ENCODE measurements around the gene TMX2.
"Not testable (repeated sequence)": the region's sequence is repeated elsewhere in the genome, so short reads cannot be mapped to it uniquely, and the experiment has no call there.

Gene TMX2, protein sequence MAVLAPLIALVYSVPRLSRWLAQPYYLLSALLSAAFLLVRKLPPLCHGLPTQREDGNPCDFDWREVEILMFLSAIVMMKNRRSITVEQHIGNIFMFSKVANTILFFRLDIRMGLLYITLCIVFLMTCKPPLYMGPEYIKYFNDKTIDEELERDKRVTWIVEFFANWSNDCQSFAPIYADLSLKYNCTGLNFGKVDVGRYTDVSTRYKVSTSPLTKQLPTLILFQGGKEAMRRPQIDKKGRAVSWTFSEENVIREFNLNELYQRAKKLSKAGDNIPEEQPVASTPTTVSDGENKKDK

DNA sequence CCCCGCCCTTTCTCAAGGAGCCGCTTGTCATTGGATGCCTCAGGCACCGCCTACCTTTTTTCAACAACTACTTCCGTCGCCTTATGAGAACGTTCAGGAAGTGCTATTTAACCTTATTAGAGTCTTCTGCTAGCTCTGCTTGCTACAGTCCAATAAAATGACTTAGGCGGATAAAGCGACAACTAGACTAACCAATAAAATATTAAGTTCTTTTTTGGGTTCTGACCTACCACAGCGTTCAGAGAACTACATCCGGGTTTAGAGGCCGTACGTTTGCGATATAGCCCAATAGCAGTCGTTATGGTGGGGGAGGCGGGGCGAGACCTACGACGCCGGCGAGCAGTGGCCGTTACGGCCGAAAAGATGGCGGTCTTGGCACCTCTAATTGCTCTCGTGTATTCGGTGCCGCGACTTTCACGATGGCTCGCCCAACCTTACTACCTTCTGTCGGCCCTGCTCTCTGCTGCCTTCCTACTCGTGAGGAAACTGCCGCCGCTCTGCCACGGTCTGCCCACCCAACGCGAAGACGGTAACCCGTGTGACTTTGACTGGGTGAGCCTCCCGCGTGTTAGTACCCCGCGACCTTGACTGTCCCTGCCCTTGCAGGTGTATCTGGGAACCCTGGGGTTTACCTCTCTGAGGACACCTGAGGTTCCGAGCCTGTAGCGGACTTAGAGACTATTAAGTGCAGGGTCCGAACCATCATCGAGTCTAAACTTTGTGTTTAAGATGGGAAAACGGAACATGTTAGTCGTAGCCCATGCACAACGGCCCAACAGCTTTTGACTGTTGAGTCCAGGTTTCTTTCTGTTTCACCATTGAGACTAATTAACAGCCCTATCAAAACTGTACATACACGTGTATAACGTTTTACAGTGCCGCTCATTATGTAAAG is at the start of gene TMX2:
TSS of gene TMX2 (plus strand) at position 338 of the 895 bp plus-strand sequence. CDS start at position 364, 26 bp downstream.
- DNase-seq: peak; percentile 95 to 99 (median 98)

DNA sequence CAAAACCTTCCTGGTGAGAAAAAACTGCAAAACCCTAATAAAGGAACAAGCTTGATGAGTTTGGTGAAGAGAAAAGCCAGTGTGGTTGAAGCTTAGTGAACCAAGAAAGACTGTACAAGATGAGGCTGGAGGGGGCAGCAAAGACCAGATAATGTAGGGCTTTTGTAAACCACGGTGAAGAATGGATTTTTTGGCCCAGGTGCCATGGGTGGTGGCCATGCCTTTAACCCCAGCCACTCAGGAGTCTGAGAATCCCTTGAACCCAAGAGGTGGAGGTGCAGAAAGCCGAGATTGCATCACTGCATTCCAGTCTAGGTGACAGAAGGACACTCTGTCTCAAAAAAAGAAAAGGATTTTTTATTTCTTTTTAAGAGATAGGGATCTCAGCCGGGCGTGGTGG is 49.5 kb upstream of the TMX2 start:
- DNase-seq: no peak

DNA sequence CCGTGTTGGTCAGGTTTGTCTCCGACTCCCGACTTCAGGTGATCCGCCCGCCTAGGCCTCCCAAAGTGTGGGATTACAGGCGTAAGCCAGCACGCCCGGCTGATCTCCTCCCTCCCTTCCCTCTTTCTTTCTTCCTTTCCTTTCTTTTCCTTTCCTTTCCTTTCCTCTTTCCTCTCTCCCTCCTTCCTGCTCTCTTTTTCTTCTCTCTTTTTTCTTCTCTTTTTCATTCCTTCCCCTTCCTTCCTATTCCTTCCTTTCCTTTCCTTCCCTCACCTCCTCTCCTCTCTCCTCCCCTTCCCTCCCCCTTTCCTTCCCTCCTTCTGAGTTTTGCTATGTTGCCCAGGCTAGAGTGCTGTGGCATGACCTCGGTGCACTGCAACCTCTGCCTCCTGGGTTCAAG is 48.4 kb upstream of the TMX2 start:
- DNase-seq: no peak

DNA sequence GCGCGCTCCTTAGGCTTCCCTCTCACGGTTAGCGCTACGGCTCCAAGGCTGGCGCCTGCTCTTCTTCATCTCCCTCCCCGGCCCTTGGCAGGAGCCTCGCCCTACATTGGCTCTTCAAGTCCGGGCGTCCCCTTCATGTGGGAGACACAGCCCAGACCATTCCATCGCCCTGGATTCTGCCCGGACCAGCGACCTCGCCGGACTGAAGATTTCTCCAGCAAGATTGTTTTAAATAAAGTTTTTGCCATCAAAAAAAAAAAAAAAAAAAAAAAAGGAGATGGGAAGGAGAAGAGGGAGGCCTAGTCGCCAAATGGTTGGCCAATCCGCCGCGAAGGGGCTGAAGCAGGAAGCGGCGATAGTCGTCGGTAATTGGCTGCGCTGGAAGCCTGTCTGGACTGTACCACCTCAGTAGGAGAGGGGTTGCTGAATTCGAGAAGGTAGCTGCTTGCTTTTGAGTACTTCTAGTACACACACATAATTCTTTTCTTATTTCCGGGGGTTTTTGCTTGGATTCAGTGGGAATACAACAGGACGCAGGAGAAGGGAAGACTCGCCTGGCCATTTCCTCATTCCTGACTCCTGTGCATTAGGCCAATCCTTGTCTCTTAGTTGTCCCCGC is 45.2 kb upstream of the TMX2 start:
- peak; percentile 97 to 100 (median 98) for DNase-seq

DNA sequence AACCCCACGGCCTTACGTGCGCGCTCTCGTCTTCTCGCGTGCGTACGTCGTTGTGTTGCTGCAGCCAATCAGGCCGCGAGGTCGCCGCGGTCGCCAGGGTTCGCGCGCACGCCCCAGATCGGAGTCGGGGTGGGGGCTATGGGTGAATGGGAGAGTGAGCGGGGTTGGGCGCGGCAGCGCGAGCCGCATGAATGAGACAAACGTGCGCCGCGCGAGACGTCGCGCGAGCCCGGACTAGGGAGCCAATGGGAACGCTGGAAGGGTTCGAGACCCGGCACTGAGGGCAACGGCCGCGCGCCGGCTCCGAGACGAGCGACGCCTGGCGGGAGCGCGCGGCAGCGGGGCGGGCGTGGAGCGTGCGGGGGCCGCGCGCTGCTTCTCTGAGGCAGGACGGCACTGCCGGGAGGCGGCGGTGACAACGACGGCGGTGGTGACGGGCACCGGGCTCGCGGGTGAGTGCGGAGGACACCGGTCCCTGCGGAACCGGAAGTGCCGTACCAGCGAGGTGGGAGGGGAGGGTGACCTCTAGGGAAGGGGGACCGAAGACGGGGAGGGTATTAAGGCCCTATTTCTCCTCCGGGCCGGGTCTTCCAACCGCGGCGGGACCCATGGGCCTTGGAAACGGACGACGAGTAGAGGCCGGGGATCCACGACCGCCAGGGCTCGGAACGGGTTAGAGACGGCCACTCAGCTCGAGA is 44.5 kb upstream of the TMX2 start, which contains the start of gene ZDHHC5:
TSS of gene ZDHHC5 (plus strand) at position 379 of the 698 bp plus-strand sequence. CDS start 4,977 bp downstream, outside the sequence.
- DNase-seq: peak; percentile 98 to 99 (median 99)

DNA sequence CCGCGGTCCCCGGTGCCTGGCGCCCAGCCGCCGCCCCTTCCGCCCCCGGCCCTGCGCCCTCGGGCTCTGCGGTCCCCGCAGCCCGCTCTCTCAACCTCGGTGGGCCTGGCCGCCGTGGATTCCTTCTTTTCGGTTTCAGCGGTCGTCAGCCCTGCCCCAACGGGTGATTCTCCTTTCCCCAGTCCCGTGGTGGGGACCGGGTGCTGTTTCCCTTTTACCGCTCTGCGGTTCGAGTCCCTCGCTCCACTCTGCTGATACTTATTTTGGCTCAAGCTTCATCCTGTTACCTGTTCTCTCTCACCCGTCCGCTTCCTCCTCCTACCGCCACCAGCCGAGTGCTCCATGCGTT is 44.0 kb upstream of the TMX2 start:
- DNase-seq: peak; percentile 53 to 67 (median 58)

DNA sequence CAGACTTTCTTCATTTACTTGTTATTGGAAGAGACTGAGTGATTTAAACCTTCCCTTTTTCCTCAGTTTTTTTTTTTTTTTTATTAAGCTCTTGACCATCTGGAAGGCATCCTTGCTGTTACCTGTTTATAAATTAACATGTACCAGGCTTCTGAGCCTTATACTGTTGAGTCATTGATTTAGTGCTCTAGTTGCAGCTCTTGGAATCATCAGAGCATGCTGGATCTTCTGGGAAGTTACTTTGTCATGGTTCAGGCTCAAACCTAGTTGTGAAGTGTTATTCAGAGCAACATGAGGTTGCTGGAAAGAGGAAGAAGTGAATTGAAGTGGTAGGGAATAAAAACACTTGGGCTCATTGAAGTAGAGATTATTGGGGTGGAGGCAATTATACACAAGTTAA is 38.1 kb upstream of the TMX2 start:
- peak in 2 of 3 donors; percentile 17 to 25 for DNase-seq

DNA sequence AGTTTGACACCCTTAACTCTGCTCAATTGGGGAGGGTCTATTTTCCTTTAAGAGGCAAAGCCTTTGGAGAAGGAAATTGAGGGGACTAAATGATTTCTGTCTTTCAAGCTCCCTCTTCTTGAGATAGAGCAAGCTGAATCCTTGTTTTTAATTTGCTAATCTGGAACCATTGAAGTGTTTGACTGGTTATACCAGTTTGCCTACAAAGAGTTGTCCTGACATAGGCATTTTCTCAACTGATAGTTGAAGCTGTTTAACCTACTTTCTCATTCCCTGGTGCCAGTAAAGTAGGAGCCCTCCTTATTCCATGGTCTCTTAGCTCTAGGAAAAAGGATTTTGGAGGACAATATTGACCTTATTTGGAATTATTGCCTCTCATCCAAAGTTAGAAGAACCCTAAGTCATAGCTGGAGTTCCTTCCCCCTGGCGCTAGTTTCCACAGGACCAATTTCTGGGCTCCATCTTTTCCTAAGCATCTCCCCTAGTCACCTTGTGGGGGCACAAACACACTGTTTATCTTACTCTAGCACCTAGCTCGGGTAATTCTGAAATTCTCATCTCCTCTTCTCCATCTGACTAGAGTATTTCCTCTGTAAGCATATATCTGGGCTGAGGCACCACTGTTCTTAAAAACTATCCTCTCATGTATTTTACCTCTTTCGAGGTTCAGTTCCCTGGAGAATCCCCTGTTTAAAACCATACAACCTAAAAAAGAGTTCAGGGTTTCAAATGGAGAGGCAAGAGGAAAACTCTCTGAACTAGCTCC is 37.0 kb upstream of the TMX2 start:
- no peak for DNase-seq

DNA sequence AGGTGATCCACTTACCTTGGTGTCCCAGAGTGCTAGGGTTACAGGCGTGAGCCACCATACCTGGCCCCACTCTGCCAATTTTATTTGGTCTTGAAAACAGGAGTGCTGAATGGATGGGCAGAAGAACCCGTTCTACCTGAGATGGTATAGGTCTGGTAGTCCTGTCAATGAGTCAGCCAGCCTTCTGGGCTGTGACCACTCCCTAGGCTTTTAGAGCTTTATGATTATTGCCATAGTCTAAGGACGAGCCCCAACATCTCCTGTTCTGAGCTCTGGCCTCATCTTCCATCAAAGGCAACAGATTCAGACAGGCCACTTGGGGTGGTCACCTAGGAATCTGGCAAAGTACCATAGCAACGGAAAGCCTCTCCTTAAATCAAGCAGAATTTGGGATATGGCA is 33.0 kb upstream of the TMX2 start:
- DNase-seq: no peak

DNA sequence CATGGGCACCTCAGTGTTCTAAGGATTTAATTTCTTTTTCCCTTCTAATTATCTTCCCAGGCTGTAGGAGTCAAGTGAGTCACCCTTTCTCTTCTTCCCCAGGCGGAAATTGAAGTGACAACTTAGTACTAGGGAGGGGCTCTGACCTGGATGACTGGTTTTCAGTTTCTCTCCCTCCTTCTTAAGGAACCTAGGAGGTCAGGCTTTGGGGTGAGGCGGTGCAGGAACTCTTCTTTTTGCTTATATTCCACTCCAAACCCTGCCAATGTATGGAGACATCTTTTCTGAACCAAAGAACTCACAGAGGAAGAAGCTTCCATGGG is 31.9 kb upstream of the TMX2 start:
- DNase-seq: peak; percentile 43 to 54 (median 53)

DNA sequence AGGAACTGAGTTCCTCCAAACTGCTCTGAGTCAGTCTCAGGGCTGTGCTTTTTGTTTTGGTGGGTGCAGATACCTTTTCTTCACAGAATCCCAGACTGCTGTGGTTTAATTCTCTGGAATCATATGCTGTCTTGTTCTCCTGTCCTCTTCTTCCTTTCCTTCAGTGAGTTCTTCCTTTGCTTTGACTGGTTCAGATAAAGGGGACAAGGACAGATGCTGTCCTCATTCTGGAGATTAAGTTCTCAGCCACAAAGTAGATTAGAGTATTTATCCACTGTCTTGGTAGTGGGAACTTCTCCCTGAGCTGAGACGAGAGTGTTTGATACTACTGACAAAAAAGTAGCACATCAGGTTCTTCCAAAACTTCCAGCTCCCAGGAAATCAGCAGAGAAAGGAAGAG is 31.2 kb upstream of the TMX2 start:
- no peak for DNase-seq

DNA sequence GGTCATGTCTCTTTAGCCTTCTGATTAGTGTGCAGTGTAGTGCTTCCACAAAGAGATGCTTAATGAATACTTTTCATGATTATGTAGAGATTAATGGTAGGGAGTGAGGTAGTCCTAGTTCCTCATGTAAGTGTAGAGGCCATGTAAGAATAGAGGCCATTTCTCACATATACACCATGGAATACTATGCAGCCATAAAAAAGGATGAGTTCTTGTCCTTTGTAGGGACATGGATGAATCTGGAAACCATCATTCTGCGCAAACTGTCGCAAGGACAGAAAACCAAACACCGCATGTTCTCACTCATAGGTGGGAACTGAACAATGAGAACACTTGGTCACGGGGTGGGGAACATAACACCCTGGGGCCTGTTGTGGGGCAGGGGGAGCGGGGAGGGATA is 21.9 kb upstream of the TMX2 start:
- not testable (repeated sequence) for DNase-seq

DNA sequence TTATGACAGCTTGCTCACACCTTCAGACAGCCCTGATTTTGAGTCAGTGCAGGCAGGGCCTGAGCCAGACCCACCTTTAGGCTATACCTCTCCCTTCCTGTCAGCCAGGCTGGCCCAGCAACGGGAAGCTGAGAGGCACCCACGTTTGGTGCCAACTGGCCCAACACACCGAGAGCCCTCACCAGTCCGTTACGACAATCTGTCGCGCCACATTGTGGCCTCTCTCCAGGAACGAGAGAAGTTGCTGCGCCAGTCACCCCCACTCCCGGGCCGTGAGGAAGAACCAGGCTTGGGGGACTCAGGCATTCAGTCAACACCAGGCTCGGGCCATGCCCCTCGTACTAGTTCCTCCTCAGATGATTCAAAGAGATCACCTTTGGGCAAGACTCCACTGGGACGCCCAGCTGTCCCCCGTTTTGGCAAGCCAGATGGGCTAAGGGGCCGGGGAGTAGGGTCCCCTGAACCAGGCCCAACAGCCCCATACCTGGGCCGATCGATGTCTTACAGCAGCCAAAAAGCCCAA is 13.5 kb upstream of the TMX2 start:
- no peak for DNase-seq

DNA sequence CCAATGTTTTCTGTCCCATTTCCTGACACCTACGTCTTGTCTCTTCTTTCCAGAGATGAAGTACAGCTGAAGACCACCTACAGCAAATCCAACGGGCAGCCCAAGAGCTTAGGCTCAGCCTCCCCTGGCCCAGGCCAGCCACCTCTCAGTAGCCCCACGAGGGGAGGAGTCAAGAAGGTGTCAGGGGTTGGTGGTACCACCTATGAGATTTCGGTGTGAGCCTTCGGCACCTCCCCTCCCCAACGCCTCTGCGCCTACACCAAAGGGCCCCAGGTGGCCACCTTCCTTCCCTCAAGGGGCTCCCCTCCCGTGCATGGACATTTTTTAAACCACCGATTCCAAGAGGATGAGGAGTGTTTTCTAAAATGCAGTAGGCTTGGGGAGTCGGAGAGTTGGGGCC is 12.6 kb upstream of the TMX2 start:
- DNase-seq: no peak

DNA sequence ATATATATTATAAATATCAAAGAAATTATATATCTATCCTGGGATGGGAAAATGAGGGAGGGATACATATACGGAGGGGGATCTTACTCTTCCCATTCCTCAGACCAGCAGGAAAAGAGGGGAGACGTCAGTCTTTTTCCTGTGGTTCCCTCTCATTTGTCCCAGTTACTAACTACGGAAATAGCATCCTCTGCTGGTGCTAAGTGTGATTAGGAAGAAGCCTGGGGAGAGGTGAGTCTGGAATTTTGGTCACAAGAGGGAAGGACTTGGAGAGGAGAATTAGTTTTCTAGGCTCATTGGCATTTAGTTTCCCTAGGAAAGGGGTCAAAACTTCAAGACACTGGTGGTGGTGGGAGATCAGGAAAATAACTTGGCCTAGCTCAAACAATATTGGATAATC is 12.0 kb upstream of the TMX2 start:
- no peak for DNase-seq

DNA sequence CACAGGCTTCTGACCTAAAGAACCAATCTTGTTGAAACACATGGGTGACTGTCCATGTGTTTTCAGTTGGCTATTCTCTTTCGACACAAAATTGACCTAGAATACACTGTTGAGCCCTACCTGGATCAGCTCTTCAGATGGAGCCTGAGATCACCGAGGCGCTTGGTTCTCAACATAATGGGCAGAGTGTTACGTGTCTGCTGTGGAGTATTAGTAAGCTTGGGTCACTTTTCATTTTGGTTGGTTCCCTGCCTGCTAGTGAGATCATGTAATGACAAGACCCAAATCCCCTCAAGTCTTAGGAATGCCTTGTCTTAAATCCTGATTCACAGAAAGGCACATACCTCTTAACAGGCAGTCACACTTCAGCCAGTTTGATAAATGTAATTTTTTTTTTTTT is 9.1 kb upstream of the TMX2 start:
- no peak for DNase-seq

DNA sequence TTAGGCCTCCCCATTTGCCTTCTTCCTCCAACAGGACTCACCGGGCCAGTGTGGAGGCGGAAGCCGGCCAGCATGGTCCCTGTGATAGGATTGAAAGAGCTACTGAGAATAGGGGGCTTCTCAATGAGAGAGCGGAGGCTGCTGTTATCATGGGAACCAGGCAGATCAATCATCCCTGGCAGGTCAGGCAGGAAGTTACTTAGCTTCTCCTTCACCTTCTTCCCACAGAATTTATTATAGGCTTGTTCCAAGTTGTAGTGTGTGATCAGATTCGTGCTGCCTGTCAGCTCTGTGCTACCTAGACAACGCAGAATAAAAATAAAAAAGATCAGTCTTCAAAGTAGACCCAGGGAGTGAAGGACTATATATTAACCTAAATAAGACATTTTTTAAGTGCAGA is 7.5 kb upstream of the TMX2 start:
- no peak for DNase-seq

DNA sequence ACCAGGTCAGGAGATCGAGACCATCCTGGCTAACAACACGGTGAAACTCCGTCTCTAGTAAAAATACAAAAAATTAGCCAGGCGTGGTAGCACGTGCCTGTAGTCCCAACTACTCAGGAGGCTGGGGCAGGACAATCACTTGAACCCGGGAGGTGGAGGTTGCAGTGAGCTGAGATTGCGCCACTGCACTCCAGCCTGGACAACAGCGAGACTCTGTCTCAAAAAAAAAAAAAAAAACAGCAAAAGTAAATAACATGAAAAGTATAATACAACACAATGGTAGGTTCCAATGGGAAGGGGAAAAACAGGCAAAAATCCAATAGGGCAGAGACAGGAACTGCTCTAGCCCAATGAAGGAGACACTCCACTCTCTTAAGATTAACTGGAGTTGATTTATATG is 7.0 kb upstream of the TMX2 start:
- not testable (repeated sequence) for DNase-seq

DNA sequence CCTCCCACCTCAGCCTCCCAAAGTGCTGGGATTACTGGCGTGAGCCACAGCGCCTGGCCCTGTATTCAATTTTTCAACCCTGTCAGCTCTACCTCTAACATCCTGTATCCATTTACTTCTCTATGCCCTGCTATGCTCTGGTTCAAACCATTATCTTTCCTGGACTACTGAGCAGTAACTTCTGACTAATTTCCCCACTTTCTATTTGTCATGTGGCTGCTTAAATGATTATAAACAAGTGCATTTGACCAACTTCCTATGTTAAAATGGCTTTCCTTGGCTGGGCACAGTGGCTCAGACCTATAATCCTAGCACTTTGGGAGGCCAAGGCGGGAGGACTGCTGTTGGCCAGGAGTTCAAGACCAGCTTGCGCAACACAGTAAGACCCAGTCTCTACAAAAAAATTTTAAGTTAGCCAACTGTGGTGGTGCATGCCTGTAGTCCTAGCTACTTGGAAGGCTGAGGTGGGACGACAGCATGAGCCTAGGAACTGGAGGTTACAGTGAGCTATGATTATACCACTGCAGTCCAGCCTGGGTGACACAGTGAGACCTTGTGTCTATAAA is 2.5 kb upstream of the TMX2 start:
- no peak for DNase-seq

DNA sequence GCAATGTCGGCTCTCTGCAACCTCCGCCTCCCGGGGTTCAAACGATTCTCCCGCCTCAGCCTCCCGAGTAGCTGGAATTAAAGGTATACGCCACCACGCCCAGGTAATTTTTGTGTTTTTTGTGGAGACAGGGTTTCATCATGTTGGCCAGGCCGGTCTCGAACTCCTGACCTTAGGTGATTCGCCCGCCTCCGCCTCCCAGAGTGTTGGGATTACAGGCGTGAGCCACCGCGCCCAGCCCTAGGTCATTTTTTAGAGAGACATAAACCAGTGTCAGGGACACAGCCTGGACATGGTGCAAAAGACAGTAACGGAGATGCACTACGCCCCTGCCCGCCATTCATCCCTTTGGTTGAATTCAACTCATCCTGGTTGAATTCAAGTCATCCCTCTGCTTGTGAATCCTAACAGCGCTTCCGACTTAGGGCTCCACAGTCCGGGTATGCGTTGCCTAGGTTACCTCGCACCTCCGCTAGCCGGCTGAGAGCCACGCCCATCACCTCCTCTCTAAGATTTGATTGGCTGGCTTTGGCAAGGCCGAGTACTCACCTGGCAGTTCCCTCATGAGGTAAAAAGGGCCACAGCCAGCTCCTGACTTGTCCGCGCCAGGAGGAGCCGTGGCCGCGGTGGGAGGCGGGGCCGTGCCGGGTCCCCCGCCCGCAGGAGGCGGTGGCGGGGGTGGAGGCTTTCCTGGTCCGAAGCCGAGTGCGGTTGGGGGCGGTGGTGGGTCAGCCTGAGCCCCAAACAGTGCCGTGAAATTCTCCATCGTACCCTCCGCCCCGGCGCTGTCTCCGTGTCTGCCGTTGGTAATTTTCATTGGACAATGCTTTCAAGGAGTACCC is 758 bp upstream of the TMX2 start, which contains the start of gene MED19:
TSS of gene MED19 (minus strand) at position 802 of the 842 bp plus-strand sequence. CDS start at position 766, 36 bp downstream.
- DNase-seq: peak in 2 of 3 donors; percentile 62

DNA sequence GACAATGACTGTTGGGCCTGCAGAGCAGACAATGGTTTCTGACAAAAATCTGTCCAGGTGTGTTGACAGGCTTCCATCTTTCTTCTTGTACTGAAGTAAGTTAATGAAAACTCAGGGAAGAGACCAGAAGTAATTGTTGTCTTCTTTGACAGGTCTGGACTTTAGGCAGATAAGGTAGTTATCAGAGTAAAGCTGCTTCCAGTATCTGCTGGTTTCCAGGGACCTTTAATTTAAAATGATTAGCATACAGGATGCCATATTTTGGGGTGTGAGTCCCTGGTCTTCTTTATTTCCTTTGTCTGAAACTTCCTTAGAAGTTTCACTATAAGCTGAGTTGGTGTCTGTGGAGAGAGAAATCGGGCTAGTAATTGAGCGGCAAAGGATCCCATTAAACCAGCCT is 1.4 kb downstream of the TMX2 start:
- no peak for DNase-seq

Data from suppressor macrophage treated with lipopolysaccharide for 1 hour (primary cell).